Left renal cortex interstitium (tissue), 4 donors: Measurements from ENCODE around the gene ZNF423. TPM values are rescaled to one million over a fixed set of nuclear protein-coding genes. Genes with fewer than 3 reads are reported as not detected.
"Not testable (repeated sequence)": the region's sequence is repeated elsewhere in the genome, so short reads cannot be mapped to it uniquely, and the experiment has no call there.

Source experiments
- DNase-seq, 4 donors: peaks; one replicate each; pipeline ENCODE4 v3.0.0-alpha.2; 2013; ENCODE audit warnings: low read depth in 4 of 4, low spot score in 2 of 4, missing footprints in 1 of 4
- polyA plus RNA-seq, 4 donors: library from polyadenylated mRNA; unstranded; fragments of 120-200 nt; gene quantifications; one replicate each; pipeline ENCODE4 v1.2.1, GENCODE V29; 2013; ENCODE audit not compliant: insufficient read length in 4 of 4

The ZNF423 gene
- polyA plus RNA-seq, 4 donors = 24.0 to 32.5 (median 28.8) TPM

- DNase-seq = no peak
Observed at GRCh38 chr16:49576173-49576494, 279.8 kb downstream of the ZNF423 start.

- no peak for DNase-seq
Observed at GRCh38 chr16:49575346-49576172, 280.4 kb downstream of the ZNF423 start.

DNA sequence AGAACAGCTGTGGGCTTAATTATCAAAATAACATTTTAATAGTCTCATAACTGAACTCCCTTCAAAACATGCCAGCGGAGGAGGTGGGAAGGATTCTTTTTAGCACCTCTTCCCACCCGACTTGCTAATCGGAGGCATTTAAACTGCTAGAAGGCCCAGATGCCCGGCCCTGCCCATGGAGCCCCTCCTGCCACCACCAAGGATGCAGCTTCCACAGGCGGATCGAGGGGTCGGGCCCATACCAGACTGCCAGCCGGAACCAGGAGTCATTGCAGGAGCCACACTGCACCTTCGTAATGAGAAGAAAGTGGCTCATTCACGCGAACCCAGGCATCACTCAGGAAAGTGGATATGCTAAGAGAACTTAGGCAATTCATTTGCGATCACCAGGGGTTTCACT lies 281.1 kb downstream of the ZNF423 start:
- no peak for DNase-seq

GRCh38 chr16:49567950-49568349 lies 288.0 kb downstream of the ZNF423 start:
- DNase-seq = no peak

DNA sequence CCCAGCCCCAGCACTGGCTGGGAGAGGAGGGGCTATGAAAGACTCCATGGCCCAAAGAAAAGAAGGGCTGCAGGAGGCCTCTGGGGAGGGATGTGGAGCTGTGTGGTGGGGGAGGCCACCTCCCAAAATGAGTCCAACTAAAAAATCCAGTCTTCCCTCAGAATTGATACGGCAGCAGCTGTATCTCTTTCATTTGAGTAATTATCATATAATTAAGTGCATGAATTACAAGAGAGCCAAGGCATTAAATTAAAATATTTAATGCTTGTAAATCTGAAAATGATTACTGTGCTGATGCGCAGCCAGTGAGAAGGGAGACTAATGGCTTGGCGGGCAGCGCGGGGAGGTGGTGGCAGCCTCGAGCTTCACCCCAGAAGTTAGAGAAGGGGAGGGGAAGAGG lies 289.5 kb downstream of the ZNF423 start:
- DNase-seq = no peak

DNA sequence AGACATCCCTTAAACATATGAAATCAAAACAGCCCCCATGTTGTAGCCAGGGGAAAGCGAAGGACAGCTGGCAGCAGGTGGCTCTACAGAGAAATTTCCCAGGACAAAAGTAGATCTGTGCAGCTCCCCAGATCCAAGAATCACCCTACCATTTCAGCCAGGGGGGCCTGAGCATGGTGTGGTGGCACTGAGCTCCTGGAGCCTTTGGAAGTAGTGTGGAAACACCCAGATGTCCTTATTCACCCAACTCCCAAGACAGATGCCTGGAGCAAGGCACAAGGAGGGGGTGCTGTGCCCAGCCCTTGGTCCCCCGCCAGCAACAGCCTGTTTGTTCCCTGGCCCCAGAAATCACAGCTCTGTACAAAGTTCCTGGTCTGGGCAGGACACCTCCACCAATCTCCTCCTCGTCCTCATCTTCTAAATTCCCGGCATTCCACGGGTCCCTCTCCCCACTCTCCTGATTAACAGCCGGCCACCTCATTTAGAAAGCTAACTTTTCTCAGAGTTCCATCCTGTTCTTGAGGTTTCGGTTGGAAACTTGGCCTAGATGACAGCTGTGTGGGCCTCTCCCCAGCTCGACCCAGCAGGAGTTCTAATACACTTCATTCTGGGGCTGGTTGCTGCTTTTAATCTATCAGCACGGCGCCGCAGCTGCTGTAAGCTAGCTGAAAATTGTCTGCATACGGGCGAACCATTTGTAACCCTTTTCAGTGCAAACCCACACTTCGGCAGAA lies 291.2 kb downstream of the ZNF423 start:
- no peak for DNase-seq

- DNase-seq = no peak
Observed at GRCh38 chr16:49563666-49564065, 292.2 kb downstream of the ZNF423 start.

DNA sequence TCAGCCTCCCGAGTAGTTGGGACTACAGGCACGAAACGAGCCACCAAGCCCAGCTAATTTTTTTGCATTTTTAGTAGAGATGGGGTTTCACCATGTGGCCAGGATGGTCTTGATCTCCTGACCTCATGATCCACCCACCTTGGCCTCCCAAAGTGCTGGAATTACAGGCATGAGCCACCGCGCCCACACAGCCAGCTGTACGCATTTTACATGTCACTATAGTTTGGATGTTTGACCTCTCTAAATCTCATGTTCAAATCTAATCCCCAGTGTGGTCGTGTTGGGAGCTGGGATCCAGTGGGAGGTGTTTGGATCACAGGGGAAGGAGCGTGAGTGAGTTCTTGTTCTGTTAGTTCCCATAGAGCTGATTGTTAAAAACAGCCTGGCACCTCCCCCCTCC lies 293.0 kb downstream of the ZNF423 start:
- not testable (repeated sequence) for DNase-seq

DNA sequence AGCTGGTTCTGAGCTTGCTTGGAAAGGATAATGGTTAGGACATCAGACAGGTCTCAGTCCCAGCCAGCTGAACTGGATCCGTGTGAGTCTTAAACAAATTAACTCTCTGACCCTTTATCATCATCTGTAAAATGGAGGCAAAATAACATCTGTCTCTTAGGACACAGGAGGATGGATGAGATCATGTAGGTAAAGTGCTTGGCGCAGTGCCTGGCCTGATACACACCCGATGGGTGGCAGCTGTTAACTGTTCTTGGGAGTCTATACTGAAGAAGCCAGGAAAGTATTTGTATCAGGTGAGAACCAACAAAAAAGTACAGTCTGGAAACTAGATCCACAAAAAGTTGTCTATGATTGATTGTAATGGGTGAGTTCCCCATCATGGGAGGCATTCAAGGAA lies 293.7 kb downstream of the ZNF423 start:
- no peak for DNase-seq

- no peak for DNase-seq
Observed at GRCh38 chr16:49560004-49560830, 295.7 kb downstream of the ZNF423 start.

- DNase-seq = no peak
Observed at GRCh38 chr16:49559242-49559641, 296.7 kb downstream of the ZNF423 start.

DNA sequence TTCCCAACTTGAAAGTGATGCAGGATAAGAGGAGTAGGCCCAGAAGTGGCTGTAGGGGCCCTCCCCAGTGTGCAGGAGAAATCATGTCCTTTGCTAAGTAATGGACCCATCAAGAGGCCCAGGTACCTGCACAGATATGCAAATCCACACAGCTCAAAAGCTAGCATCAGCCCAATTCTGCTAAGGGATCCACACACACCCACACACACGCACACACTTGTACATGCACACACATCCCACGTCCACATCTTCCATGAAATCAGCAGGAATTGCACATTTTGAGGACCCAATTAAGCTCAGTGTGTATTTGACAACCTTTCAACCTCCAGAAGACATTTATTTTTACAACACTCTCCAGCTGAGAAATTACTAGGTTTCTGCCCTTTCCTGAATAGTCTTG lies 297.5 kb downstream of the ZNF423 start:
- no peak for DNase-seq

DNA sequence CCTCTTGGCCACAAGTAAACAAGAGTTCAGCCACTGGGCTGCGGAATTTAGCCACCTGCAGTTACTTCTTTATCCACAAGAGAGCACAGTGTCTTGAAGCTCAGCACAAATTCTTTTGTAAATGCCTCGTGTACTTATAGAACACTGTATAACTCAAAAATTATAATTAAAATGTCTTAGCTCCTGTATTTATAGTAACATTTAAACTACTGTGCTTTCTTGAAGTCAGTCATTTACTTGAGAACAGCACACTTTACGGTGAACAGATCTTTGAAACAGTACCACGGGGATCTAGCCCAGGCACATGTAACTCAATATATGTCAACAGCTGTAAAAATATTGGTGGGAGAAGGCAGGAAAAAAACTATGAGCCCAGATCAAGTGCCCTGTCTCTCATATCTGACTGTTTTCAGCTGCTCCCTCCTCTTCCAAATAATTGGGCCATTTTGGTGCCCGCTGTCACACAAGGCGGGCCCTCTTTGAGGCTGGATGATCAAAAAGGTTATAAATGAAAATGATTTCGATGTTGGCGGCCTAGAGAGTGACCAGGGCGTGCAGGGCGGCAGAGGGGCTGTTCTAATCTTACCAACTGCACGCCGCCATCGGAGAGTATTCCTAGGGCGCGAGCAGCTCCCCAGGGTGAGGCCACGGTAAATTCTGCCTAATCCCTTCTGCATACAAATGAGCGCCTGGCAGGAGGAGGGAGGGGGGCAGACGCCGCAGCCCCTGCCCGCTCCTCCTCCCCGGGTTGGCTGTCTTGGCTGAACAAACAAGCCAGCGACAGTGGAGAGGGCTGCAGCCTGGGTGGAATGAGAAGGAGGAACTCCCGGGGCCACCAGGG lies 299.1 kb downstream of the ZNF423 start:
- peak; percentile 39 to 73 (median 66) for DNase-seq

GRCh38 chr16:49556249-49556605 lies 299.7 kb downstream of the ZNF423 start:
- DNase-seq = no peak

DNA sequence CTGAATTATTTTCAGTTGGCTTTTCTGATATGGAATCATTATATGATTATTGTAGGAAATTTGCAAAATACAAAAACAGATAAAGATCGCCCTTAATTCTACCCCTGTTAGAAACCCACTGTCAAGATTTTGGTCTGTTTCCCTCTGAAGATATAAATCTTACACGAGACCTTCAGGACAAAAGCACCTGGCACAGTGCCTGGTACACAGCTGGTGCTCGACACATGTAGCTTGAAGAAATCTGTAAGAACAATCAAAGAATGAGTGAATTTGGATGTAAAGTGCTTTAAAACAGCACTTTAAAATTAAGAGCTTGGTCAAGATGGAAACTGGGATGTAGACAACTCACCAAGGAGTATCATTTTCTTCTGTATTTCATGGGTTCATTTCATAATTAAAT lies 301.2 kb downstream of the ZNF423 start:
- DNase-seq = no peak

GRCh38 chr16:49552313-49552928 lies 303.5 kb downstream of the ZNF423 start:
- no peak for DNase-seq

DNA sequence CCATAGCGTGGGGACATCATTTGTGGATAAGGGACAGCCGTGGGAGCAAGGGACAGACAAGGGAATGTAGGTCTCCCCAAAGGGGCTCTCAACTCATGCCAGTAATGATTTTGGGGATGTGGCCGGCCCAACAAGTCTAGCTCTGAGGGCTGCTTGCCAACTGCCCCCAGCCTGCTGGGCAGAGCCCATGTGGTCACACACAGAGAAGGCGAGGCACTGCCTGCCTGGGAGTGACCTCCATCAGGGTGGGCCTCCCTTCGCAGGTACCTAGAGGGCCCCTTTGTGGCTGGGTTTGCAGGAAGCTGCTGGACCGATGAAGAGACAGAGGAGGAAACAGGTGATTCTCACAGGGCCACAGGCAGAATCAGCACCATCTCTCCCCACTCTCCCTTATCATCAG lies 305.2 kb downstream of the ZNF423 start:
- DNase-seq = no peak

DNA sequence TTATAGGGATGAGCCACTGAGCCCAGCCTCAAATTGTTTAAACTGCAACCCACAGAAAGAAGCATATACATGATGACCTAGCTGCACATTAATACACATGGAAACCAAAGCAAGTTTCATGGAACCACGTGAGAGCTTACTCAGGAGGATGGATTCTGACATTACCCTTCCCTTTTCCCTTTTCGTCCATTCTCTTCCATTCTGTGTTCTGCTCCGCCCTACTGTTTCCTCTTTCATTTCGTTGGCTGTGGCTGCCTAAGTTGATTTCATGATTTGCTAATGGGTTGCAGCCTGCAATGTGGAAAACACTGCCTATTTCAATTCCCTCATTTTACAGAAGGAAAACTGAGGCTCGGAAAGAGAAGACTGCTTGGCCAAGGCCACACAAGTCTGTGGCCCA lies 305.8 kb downstream of the ZNF423 start:
- no peak for DNase-seq

GRCh38 chr16:49548325-49548970 lies 307.5 kb downstream of the ZNF423 start:
- DNase-seq = no peak

DNA sequence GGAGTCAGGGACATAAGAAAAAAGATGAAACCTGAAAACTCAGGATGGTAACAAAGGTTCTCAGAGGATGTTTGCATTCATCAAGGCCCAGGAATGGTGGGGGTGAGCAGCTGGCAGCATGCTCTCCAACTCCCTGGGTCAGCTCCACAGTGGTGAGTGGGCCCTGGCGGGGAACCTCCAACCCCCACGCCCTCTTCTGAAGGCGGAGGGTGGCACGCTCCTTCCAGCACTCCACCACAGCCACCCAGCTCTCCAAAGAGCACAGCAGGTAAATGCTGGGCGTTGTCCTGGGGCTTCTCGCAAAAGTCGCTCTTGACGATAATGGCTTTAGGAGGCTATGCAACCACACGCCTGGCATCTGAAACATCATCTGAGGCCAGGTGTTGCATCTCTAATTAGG lies 308.5 kb downstream of the ZNF423 start:
- no peak for DNase-seq
